Measurements from ENCODE around the gene ZNF331. TPM values are rescaled to one million over a fixed set of nuclear protein-coding genes. Genes with fewer than 3 reads are reported as not detected.

Gene ZNF331
- total RNA-seq, 2 experiments from 2014 or later, result 16.2 to 23.7 TPM

DNA sequence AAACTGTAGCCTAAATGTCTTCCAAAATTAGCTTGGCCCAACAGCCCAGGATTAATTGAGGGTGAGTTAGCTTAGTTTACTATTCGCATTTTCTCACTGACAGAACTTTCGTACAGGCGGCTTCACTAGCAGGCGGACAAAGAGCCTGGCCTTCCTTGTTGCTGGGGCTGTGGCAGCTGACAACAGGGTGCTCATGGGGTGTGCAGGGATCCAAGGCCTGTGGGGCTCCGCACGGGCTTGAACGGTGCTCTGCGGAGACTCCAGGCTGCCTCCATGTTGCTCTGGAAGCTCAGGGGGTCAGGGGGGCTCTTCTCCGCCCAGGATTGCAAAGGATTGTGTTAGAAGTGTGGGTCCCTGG, 57.5 kb downstream of the ZNF331 start:
- no peaks in the 10 kb centered on the region for H4K20me1 ChIP-seq (ENCODE audit: insufficient read depth, low read length)
- H3K9me3 ChIP-seq (ENCODE audit: low read length), result no peaks in the 10 kb centered on the region
- H3K4me2 ChIP-seq (ENCODE audit: low read length), result no peak overlapping the region
- TF ChIP-seq, protein P1, sequence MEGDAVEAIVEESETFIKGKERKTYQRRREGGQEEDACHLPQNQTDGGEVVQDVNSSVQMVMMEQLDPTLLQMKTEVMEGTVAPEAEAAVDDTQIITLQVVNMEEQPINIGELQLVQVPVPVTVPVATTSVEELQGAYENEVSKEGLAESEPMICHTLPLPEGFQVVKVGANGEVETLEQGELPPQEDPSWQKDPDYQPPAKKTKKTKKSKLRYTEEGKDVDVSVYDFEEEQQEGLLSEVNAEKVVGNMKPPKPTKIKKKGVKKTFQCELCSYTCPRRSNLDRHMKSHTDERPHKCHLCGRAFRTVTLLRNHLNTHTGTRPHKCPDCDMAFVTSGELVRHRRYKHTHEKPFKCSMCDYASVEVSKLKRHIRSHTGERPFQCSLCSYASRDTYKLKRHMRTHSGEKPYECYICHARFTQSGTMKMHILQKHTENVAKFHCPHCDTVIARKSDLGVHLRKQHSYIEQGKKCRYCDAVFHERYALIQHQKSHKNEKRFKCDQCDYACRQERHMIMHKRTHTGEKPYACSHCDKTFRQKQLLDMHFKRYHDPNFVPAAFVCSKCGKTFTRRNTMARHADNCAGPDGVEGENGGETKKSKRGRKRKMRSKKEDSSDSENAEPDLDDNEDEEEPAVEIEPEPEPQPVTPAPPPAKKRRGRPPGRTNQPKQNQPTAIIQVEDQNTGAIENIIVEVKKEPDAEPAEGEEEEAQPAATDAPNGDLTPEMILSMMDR (conservative IDR thresholded peaks at IDR 0.05; ENCODE audit: low read length), result no peak
- TF ChIP-seq EZH2phosphoT487 (IDR thresholded peaks at IDR 0.05; ENCODE audit: borderline replicate concordance, low read depth, low read length), result no peak
- no peaks in the 10 kb centered on the region for H3K79me2 ChIP-seq (ENCODE audit: insufficient read depth, low read depth, low read length)
- H3K4me3 ChIP-seq (ENCODE audit: low read depth, low read length, poor library complexity, severe bottlenecking), result no peak overlapping the region
- H3K4me1 ChIP-seq (ENCODE audit: insufficient read depth, low read length, poor library complexity, severe bottlenecking), result no peaks in the 10 kb centered on the region
- CTCF ChIA-PET (ENCODE audit: unreplicated experiment), result no interaction called here
- BruUV-seq (replicated peaks), result no TSS peak
- no peak overlapping the region for H3K27ac ChIP-seq (ENCODE audit: low read depth, low read length, poor library complexity, severe bottlenecking)
- H3K9me2 ChIP-seq (ENCODE audit: insufficient read depth, low read length), result no peaks in the 10 kb centered on the region
- intact Hi-C loops (cut with micrococcal nuclease; ENCODE audit: unreplicated experiment), result no loop called here
- H2AFZ ChIP-seq (ENCODE audit: low read length), result no peak overlapping the region
- DNase-seq (ENCODE audit: low spot score), result no peak
- no peaks in the 10 kb centered on the region for H3K36me3 ChIP-seq (ENCODE audit: insufficient read depth, low read length)
- POLR2A ChIA-PET, result no interaction called here

DNA sequence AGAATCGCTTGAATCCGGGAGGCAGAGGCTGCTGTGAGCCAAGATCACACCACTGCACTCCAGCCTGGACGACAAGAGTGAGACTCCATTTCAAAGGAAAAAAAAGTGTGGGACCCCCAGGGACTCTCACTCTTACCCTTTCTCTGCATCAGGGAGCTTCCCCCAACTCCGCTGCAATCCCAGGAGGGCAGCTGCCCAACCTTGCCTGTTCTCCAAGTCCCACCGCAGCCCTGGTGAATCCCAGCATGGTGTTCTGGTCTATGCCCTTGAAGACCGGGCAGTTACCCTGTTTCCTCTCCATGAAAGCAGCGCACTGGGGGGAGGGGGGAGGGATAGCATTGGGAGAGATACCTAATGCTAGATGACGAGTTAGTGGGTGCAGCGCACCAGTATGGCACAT, 58.1 kb downstream of the ZNF331 start:
- Histone ChIP-seq H3K9me3 (ENCODE audit: low read length) (no peaks in the 10 kb centered on the region), H4K20me1 (ENCODE audit: insufficient read depth, low read length) (no peaks in the 10 kb centered on the region), H3K27ac (ENCODE audit: low read depth, low read length, poor library complexity, severe bottlenecking) (no peak overlapping the region), H3K4me3 (ENCODE audit: low read depth, low read length, poor library complexity, severe bottlenecking) (no peak overlapping the region), H3K4me1 (ENCODE audit: insufficient read depth, low read length, poor library complexity, severe bottlenecking) (no peaks in the 10 kb centered on the region), H3K9me2 (ENCODE audit: insufficient read depth, low read length) (no peaks in the 10 kb centered on the region), H3K36me3 (ENCODE audit: insufficient read depth, low read length) (no peaks in the 10 kb centered on the region), H3K4me2 (ENCODE audit: low read length) (no peak overlapping the region), H2AFZ (ENCODE audit: low read length) (no peak overlapping the region), H3K79me2 (ENCODE audit: insufficient read depth, low read depth, low read length) (no peaks in the 10 kb centered on the region)
- intact Hi-C loops (cut with micrococcal nuclease; ENCODE audit: unreplicated experiment), result no loop called here
- no peak for DNase-seq (ENCODE audit: low spot score)
- no TSS peak for BruUV-seq (replicated peaks)
- ChIA-PET CTCF (ENCODE audit: unreplicated experiment) (no interaction called here), POLR2A (no interaction called here)
- no peak for TF ChIP-seq EZH2phosphoT487 (IDR thresholded peaks at IDR 0.05; ENCODE audit: borderline replicate concordance, low read depth, low read length)
- TF ChIP-seq, protein P1 (conservative IDR thresholded peaks at IDR 0.05; ENCODE audit: low read length), result no peak

DNA sequence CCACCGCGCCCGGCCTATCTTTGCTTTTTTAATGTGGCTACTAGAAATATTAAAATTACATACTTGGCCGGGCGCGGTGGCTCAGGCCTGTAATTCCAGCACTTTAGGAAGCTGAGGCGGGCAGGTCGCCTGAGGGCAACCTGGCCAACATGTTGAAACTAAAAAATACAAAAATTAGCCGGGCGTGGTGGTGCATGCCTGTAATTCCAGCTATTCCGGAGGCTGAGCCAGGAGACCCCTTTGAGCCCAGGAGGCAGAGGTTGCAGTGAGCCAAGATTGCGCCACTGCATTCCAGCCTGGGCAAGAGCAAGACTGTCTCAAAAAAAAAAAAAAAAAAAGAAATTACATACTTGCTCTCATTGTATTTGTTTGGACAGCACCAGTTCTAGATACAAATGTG, 59.1 kb downstream of the ZNF331 start:
- no peaks in the 10 kb centered on the region for H3K4me1 ChIP-seq (ENCODE audit: insufficient read depth, low read length, poor library complexity, severe bottlenecking)
- no peak overlapping the region for H3K4me2 ChIP-seq (ENCODE audit: low read length)
- no peak for DNase-seq (ENCODE audit: low spot score)
- CTCF ChIA-PET (ENCODE audit: unreplicated experiment), result no interaction called here
- BruUV-seq (replicated peaks), result no TSS peak
- H3K4me3 ChIP-seq (ENCODE audit: low read depth, low read length, poor library complexity, severe bottlenecking), result no peak overlapping the region
- H3K9me3 ChIP-seq (ENCODE audit: low read length), result no peaks in the 10 kb centered on the region
- no peaks in the 10 kb centered on the region for H3K9me2 ChIP-seq (ENCODE audit: insufficient read depth, low read length)
- H3K27ac ChIP-seq (ENCODE audit: low read depth, low read length, poor library complexity, severe bottlenecking), result no peak overlapping the region
- H3K36me3 ChIP-seq (ENCODE audit: insufficient read depth, low read length), result no peaks in the 10 kb centered on the region
- intact Hi-C loops (cut with micrococcal nuclease; ENCODE audit: unreplicated experiment), result no loop called here
- POLR2A ChIA-PET, result no interaction called here
- H4K20me1 ChIP-seq (ENCODE audit: insufficient read depth, low read length), result no peaks in the 10 kb centered on the region
- no peak overlapping the region for H2AFZ ChIP-seq (ENCODE audit: low read length)
- no peaks in the 10 kb centered on the region for H3K79me2 ChIP-seq (ENCODE audit: insufficient read depth, low read depth, low read length)
- TF ChIP-seq EZH2phosphoT487 (IDR thresholded peaks at IDR 0.05; ENCODE audit: borderline replicate concordance, low read depth, low read length), result no peak
- TF ChIP-seq, protein P1 (conservative IDR thresholded peaks at IDR 0.05; ENCODE audit: low read length), result no peak

All from OCI-LY7 (cell line).